ENCODE results near the gene ATP6V1F. TPM values are rescaled to one million over a fixed set of nuclear protein-coding genes. Genes with fewer than 3 reads are reported as not detected.
"Not testable (repeated sequence)": the region's sequence is repeated elsewhere in the genome, so short reads cannot be mapped to it uniquely, and the experiment has no call there.

ATP6V1F gene
- total RNA-seq, 1 experiment from 2014 or later = 125 TPM

DNA sequence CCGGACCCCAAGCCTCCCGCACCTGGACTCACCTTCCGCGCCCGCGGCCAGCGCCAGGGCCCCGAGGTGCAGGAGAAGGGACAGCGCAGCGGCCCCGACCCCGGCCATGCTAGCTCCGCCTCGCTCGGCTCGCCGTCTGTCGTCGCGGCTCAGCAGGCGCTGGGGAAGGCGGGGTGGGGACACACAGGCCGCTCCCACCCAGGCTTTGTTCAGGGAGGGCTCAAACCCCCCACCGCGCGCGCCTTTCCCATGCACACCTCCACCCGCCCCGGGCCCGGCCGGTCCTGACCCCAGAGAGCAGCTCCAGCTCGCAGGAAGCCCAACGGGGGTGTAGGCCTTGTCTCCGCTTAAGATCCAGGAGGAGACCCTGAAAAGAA is 47.9 kb downstream of the ATP6V1F start, which contains the start of gene KCP:
Gene KCP, minus strand, starts transcription at position 141 of the 377 bp plus-strand sequence. Its CDS starts 33 bp downstream, at position 108.
- ChIA-PET CTCF (interaction anchor here (0.7 to 1.7 kb wide), 2 partner anchors 28 to 486 kb away, joined by 3 to 5 read pairs; no protein-coding TSS in a partner anchor), POLR2A (no interaction called here)
- H3K27me3 Mint-ChIP-seq (ENCODE audit: insufficient read depth, unreplicated experiment) = peaks cover 31% of the 10 kb centered on the region
- intact Hi-C loops (cut with micrococcal nuclease) = no loop called here
- no peak for DNase-seq (ENCODE audit: unreplicated experiment)
- H3K9me3 Mint-ChIP-seq (ENCODE audit: unreplicated experiment) = no peaks in the 10 kb centered on the region
- H3K4me3 Mint-ChIP-seq (ENCODE audit: unreplicated experiment) = no peak within 1 kb of the TSS
- H3K27ac Mint-ChIP-seq (ENCODE audit: low read depth, unreplicated experiment) = no peak within 1 kb of the TSS
- H3K4me1 Mint-ChIP-seq (ENCODE audit: insufficient read depth, unreplicated experiment) = no peaks in the 10 kb centered on the region
- BruUV-seq (replicated peaks) = no TSS peak
- TF ChIP-seq, protein P1, sequence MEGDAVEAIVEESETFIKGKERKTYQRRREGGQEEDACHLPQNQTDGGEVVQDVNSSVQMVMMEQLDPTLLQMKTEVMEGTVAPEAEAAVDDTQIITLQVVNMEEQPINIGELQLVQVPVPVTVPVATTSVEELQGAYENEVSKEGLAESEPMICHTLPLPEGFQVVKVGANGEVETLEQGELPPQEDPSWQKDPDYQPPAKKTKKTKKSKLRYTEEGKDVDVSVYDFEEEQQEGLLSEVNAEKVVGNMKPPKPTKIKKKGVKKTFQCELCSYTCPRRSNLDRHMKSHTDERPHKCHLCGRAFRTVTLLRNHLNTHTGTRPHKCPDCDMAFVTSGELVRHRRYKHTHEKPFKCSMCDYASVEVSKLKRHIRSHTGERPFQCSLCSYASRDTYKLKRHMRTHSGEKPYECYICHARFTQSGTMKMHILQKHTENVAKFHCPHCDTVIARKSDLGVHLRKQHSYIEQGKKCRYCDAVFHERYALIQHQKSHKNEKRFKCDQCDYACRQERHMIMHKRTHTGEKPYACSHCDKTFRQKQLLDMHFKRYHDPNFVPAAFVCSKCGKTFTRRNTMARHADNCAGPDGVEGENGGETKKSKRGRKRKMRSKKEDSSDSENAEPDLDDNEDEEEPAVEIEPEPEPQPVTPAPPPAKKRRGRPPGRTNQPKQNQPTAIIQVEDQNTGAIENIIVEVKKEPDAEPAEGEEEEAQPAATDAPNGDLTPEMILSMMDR (IDR thresholded peaks at IDR 0.05; ENCODE audit: unreplicated experiment) = no peak
- no peaks in the 10 kb centered on the region for H3K36me3 Mint-ChIP-seq (ENCODE audit: insufficient read depth, unreplicated experiment)

DNA sequence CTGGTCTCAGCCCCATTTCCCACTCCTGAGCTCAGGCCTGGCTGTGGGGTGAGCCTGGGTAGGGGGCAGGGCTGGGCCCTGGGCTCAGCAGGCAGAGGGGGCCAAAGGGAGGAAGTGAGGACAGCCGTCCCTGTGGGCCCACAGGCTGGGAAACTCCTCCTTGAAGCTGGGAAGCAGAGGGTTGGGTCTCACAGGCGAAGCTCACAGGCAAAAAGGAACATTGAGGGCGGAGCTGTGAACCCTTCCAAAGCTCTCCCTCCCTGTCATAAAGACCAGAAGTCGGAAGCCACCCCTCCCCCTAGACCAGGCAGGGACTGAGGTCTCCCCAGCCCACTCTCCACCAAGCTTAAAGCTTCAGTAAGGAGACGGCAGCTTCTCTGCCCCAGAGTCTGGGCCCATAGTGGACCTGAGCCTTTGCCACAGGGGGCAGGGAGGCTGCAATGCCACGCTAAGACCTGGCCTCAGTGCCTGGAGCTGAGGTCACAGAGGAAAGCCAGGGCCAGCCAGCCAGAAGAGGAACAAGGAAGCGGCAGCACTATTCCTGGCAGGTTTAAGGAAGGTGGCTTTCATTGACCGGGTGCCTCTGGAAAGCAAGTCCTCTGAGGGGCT is 48.9 kb downstream of the ATP6V1F start:
- H3K27ac Mint-ChIP-seq (ENCODE audit: low read depth, unreplicated experiment) = no peak overlapping the region
- no peak for DNase-seq (ENCODE audit: unreplicated experiment)
- H3K36me3 Mint-ChIP-seq (ENCODE audit: insufficient read depth, unreplicated experiment) = no peaks in the 10 kb centered on the region
- peaks cover 35% of the 10 kb centered on the region for H3K27me3 Mint-ChIP-seq (ENCODE audit: insufficient read depth, unreplicated experiment)
- H3K4me3 Mint-ChIP-seq (ENCODE audit: unreplicated experiment) = no peak overlapping the region
- ChIA-PET CTCF (no interaction called here), POLR2A (interaction anchor here (1.2 kb wide), 1 partner anchor 64 kb away, joined by 3 read pairs; no protein-coding TSS in a partner anchor)
- intact Hi-C loops (cut with micrococcal nuclease) = no loop called here
- TF ChIP-seq, protein P1 (IDR thresholded peaks at IDR 0.05; ENCODE audit: unreplicated experiment) = no peak
- BruUV-seq (replicated peaks) = no TSS peak
- no peaks in the 10 kb centered on the region for H3K4me1 Mint-ChIP-seq (ENCODE audit: insufficient read depth, unreplicated experiment)
- H3K9me3 Mint-ChIP-seq (ENCODE audit: unreplicated experiment) = no peaks in the 10 kb centered on the region

DNA sequence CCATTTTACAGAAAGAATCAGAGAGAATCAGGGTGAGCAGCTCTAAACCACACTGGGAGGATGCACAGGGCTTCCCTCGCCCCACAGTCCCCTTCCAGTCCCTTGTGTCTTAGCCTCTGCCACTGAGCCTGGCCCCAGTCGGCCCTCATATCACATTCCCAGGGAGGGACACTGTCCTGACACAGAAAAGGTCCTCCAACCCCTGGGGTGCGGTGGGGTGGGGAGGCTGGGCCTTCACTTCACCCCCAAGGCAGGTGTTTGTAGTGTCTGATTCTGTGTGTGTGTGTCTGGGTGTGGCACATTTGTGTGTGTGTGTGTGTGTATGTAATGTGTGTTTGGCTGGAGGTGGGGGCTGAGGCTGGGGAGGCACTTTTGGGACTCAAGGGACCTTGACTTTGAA is 49.6 kb downstream of the ATP6V1F start:
- no TSS peak for BruUV-seq (replicated peaks)
- intact Hi-C loops (cut with micrococcal nuclease) = no loop called here
- Mint-ChIP-seq H3K27me3 (ENCODE audit: insufficient read depth, unreplicated experiment) (peaks cover 35% of the 10 kb centered on the region), H3K4me1 (ENCODE audit: insufficient read depth, unreplicated experiment) (no peaks in the 10 kb centered on the region), H3K4me3 (ENCODE audit: unreplicated experiment) (no peak overlapping the region), H3K27ac (ENCODE audit: low read depth, unreplicated experiment) (no peak overlapping the region), H3K9me3 (ENCODE audit: unreplicated experiment) (no peaks in the 10 kb centered on the region), H3K36me3 (ENCODE audit: insufficient read depth, unreplicated experiment) (no peaks in the 10 kb centered on the region)
- TF ChIP-seq, protein P1 (IDR thresholded peaks at IDR 0.05; ENCODE audit: unreplicated experiment) = no peak
- DNase-seq (ENCODE audit: unreplicated experiment) = no peak
- ChIA-PET CTCF (no interaction called here), POLR2A (no interaction called here)

DNA sequence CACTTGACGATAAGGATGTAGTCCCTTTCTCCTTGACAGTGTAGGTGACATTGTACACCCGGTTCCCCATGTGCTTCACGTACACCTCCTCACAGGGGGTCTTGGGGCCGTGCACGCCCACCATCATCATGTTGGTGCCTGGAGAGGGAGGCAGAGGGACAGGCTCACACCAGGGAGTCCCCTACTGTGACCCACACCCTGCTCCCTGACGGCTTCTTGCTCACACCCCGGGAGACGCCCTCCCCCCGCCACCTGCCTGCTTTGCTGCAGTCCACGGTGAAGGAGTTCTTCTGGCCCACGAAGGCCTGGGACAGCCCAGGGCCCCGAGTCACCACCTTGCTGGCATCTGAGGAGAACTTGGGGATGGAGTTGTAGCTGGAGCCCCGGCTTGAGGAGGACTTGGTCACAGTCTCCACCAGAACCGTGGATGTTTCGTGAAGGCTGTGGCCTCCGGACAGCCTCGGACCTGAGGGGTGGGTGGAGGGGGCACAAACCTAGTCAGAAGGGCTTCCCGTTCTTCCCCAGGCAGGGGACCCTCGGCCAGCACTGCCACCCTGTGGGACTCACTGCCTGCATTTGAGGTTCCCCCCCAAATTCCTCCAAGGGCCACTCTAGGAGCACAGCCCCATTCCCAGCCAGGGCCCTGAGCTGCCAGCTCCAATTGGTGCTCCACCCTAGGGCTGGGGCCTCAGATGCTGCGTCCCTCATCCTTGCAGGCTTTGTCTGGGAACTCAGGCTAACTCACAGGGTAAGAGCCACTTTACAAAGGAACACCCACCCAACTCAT is 50.2 kb downstream of the ATP6V1F start:
- peaks cover 32% of the 10 kb centered on the region for H3K27me3 Mint-ChIP-seq (ENCODE audit: insufficient read depth, unreplicated experiment)
- POLR2A ChIA-PET; DNase-seq (ENCODE audit: unreplicated experiment); H3K9me3 Mint-ChIP-seq (ENCODE audit: unreplicated experiment); BruUV-seq (replicated peaks); H3K4me1 Mint-ChIP-seq (ENCODE audit: insufficient read depth, unreplicated experiment); H3K36me3 Mint-ChIP-seq (ENCODE audit: insufficient read depth, unreplicated experiment); H3K27ac Mint-ChIP-seq (ENCODE audit: low read depth, unreplicated experiment); H3K4me3 Mint-ChIP-seq (ENCODE audit: unreplicated experiment); intact Hi-C loops (cut with micrococcal nuclease); CTCF ChIA-PET: not testable (repeated sequence)

All from MCF 10A (cell line).